GM21423 (cell line): ENCODE results near the gene NYAP2.

Source experiments
- ATAC-seq: cut with Tn5 transposase; IDR thresholded peaks from one replicate; pipeline ENCODE4 v1.9.1; 2021; ENCODE audit warnings: mild to moderate bottlenecking, moderate library complexity; ENCODE audit not compliant: unreplicated experiment

The NYAP2 gene

GRCh38 chr2:225425284-225425683 is 25.8 kb downstream of the NYAP2 start:
- ATAC-seq = no peak

- ATAC-seq = no peak
Measured at GRCh38 chr2:225428360-225428759, 28.9 kb downstream of the NYAP2 start.

GRCh38 chr2:225429717-225430116 is 30.2 kb downstream of the NYAP2 start:
- ATAC-seq = no peak

- ATAC-seq = no peak
Measured at GRCh38 chr2:225431105-225431863, 31.8 kb downstream of the NYAP2 start.

- no peak for ATAC-seq
Measured at GRCh38 chr2:225434014-225434413, 34.5 kb downstream of the NYAP2 start.

GRCh38 chr2:225437319-225437718 is 37.8 kb downstream of the NYAP2 start:
- no peak for ATAC-seq

GRCh38 chr2:225438248-225438647 is 38.7 kb downstream of the NYAP2 start:
- ATAC-seq = no peak

- no peak for ATAC-seq
Measured at GRCh38 chr2:225452677-225453076, 53.2 kb downstream of the NYAP2 start.

GRCh38 chr2:225454412-225454811 is 54.9 kb downstream of the NYAP2 start:
- ATAC-seq = no peak

- no peak for ATAC-seq
Measured at GRCh38 chr2:225456619-225457260, 57.2 kb downstream of the NYAP2 start.

GRCh38 chr2:225457482-225457881 is 58.0 kb downstream of the NYAP2 start:
- no peak for ATAC-seq

- no peak for ATAC-seq
Measured at GRCh38 chr2:225458431-225459117, 59.1 kb downstream of the NYAP2 start.

- no peak for ATAC-seq
Measured at GRCh38 chr2:225462417-225462816, 62.9 kb downstream of the NYAP2 start.

- no peak for ATAC-seq
Measured at GRCh38 chr2:225462945-225463344, 63.4 kb downstream of the NYAP2 start.

- no peak for ATAC-seq
Measured at GRCh38 chr2:225463449-225463848, 63.9 kb downstream of the NYAP2 start.

GRCh38 chr2:225464346-225465025 is 65.0 kb downstream of the NYAP2 start:
- ATAC-seq = peak; percentile 90

- no peak for ATAC-seq
Measured at GRCh38 chr2:225465827-225466226, 66.3 kb downstream of the NYAP2 start.

GRCh38 chr2:225466891-225467604 is 67.5 kb downstream of the NYAP2 start:
- no peak for ATAC-seq

- no peak for ATAC-seq
Measured at GRCh38 chr2:225468131-225468530, 68.6 kb downstream of the NYAP2 start.

GRCh38 chr2:225471039-225471438 is 71.5 kb downstream of the NYAP2 start:
- ATAC-seq = no peak

GRCh38 chr2:225471482-225471881 is 72.0 kb downstream of the NYAP2 start:
- no peak for ATAC-seq
